GM23338 (cell line): ENCODE data around the gene FOXI1.

ENCODE experiments used
- CREB1 ChIP-seq: fragments of 250-450 bp; sonication (Bioruptor Pico); IDR thresholded peaks from 2 replicates; pipeline ENCODE4 v1.5.0; 2020; ENCODE audit warnings: low read depth, mild to moderate bottlenecking, moderate library complexity
- CTCF ChIP-seq, 2 experiments: fragments of 200-600 bp in 1 of 2; sonication (generic) in 1 of 2; conservative IDR thresholded peaks; 2 replicates each; pipeline versions ENCODE4 v1.5.1 to v1.6.1; 2016 to 2017; ENCODE audit warnings: antibody characterized with exemption in 2 of 2, low read depth in 2 of 2, mild to moderate bottlenecking in 2 of 2, moderate library complexity in 1 of 2
- ETS1 ChIP-seq: IDR thresholded peaks from 2 replicates; pipeline ENCODE4 v1.6.1; 2016; ENCODE audit warnings: antibody characterized with exemption
- EZH2 ChIP-seq: fragments of 200-600 bp; sonication (generic); IDR thresholded peaks from one replicate; pipeline ENCODE4 v1.8.0; 2017; ENCODE audit warnings: antibody characterized with exemption, mild to moderate bottlenecking, low read depth; ENCODE audit not compliant: unreplicated experiment
- EZH2phosphoT487 ChIP-seq: fragments of 200-600 bp; sonication (generic); IDR thresholded peaks from one replicate; pipeline ENCODE4 v1.8.1; 2018; ENCODE audit warnings: antibody characterized with exemption; ENCODE audit not compliant: unreplicated experiment
- JUNB ChIP-seq: IDR thresholded peaks from one replicate; pipeline ENCODE4 v1.6.1; 2016; ENCODE audit warnings: antibody characterized with exemption; ENCODE audit not compliant: unreplicated experiment
- NANOG ChIP-seq: IDR thresholded peaks from 2 replicates; pipeline ENCODE4 v1.6.1; 2016; ENCODE audit warnings: antibody characterized with exemption, borderline replicate concordance
- POLR2AphosphoS5 ChIP-seq: IDR thresholded peaks from 2 replicates; pipeline ENCODE4 v1.6.1; 2016; ENCODE audit warnings: antibody characterized with exemption, low read depth
- REST ChIP-seq: IDR thresholded peaks from one replicate; pipeline ENCODE4 v1.6.1; 2018; ENCODE audit warnings: antibody characterized with exemption; ENCODE audit not compliant: unreplicated experiment
- STAT1 ChIP-seq: IDR thresholded peaks from one replicate; pipeline ENCODE4 v1.6.1; 2016; ENCODE audit warnings: antibody characterized with exemption; ENCODE audit not compliant: unreplicated experiment
- ZNF114 ChIP-seq: fragments of 250-450 bp; sonication (Bioruptor Pico); IDR thresholded peaks from 2 replicates; pipeline ENCODE4 v1.5.0; 2020; ENCODE audit warnings: mild to moderate bottlenecking, moderate library complexity
- ZNF462 ChIP-seq: fragments of 250-450 bp; sonication (Bioruptor Pico); IDR thresholded peaks from 2 replicates; pipeline ENCODE4 v1.5.0; 2020; ENCODE audit warnings: mild to moderate bottlenecking, moderate library complexity

GRCh38 chr5:170059221-170059620 is 46.5 kb upstream of the FOXI1 start:
- TF ChIP-seq CTCF (conservative IDR thresholded peaks at IDR 0.05; ENCODE audit: low read depth in 2 of 2) (no peak), CREB1 (CRISPR knock-in tag) (no peak), POLR2AphosphoS5 (no peak), ETS1 (no peak), EZH2 (no peak), JUNB (no peak), ZNF114 (no peak), REST (no peak), EZH2phosphoT487 (no peak), STAT1 (no peak), ZNF462 (no peak), NANOG (no peak)
